Heart left ventricle (tissue), 13 donors: ENCODE measurements around the gene MTURN.

ENCODE experiments used
- POLR2A ChIP-seq, 2 donors: fragments of 450-650 bp; IDR thresholded peaks; one replicate each; pipeline ENCODE4 v1.6.1; 2017; ENCODE audit warnings: antibody characterized with exemption in 2 of 2, mild to moderate bottlenecking in 2 of 2, moderate library complexity in 2 of 2
- TF ChIP-seq, protein P1 (sequence below), 12 donors: fragments of 200-600 bp; sonication (generic) in 4 of 12; IDR thresholded peaks; one replicate each; pipeline versions ENCODE4 v1.5.0 to v1.8.0; 2018 to 2022; ENCODE audit warnings: antibody characterized with exemption in 12 of 12, mild to moderate bottlenecking in 5 of 12
- donor health status: ischemic (EF 13 %, LVEDD 7.1; RV severe dilation, severe dysfunction).
- donor health status: DM: no; HTN: yes; CAD: no.
- donor health status: DM: no; HTN: no; CAD: no.
- donor health status: ischemic (EF 25% LVEDD 6.9; RV normal size, moderate dysfunction).
- donor health status: ischemic (EF 25% LVEDD 5.7; RV mildly dilated, moderate dysfunction).
- donor health status: ischemic (EF 35%, LVEDD 5.7; RV mildly dilated, moderate dysfunction).
- donor health status: nonischemic (EF 11% LVEDD 7.7; RV severe dilation, severe dysfunction).
- donor health status: DM: yes; HTN: yes; CAD: no.
- donor health status: PGD.
- donor health status: ischemic (EF 29% LVEDD 5.4; RV normal size, mild dysfunction).
- donor health status: nonischemic (EF 23%, LVEDD 6.1; RV moderate dilation, normal function).

DNA sequence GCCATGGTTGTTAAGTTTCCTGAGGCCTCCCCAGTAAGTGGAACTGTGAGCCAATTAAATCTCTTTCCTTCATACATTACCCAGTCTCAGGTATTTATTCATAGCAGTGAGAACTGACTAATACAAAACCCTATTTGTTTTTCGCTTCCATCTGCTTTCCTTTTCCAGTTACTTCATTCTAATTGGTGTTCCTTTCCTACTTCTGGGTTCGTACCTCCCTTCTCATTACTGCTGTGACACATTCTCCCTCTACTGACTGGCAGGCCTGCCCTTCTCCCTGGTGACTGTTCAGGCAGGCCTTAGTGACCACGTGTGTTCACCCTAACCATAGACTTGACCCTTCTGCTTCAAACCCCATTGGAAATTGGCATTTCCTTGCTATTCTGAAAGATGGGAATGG, 37.7 kb downstream of the MTURN start:
- TF ChIP-seq, protein P1, sequence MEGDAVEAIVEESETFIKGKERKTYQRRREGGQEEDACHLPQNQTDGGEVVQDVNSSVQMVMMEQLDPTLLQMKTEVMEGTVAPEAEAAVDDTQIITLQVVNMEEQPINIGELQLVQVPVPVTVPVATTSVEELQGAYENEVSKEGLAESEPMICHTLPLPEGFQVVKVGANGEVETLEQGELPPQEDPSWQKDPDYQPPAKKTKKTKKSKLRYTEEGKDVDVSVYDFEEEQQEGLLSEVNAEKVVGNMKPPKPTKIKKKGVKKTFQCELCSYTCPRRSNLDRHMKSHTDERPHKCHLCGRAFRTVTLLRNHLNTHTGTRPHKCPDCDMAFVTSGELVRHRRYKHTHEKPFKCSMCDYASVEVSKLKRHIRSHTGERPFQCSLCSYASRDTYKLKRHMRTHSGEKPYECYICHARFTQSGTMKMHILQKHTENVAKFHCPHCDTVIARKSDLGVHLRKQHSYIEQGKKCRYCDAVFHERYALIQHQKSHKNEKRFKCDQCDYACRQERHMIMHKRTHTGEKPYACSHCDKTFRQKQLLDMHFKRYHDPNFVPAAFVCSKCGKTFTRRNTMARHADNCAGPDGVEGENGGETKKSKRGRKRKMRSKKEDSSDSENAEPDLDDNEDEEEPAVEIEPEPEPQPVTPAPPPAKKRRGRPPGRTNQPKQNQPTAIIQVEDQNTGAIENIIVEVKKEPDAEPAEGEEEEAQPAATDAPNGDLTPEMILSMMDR (IDR thresholded peaks at IDR 0.05) = no peak
- no peak for TF ChIP-seq POLR2A (IDR thresholded peaks at IDR 0.05)
